B cell (primary cell): ENCODE results near the gene CHN1. TPM values are rescaled to one million over a fixed set of nuclear protein-coding genes. Genes with fewer than 3 reads are reported as not detected.

Experiments used
- ATAC-seq: fragments of 200-7000 bp; cut with Tn5 transposase; one replicate; pipeline ENCODE4 v1.10.0; 2021; ENCODE audit warnings: low read depth, mild to moderate bottlenecking, moderate number of reproducible peaks, moderate library complexity
- CTCF ChIA-PET: fragments of 350-600 bp; sonication (Branson Sonifier 250); formaldehyde crosslinking; loops from one replicate; lab custom pipeline; 2021; ENCODE audit warnings: antibody characterized with exemption, inconsistent platforms; lab: Charles Lee
- POLR2A ChIA-PET: fragments of 350-600 bp; sonication (Branson Sonifier 250); formaldehyde crosslinking; loops from one replicate; lab custom pipeline; 2021; ENCODE audit warnings: antibody characterized with exemption; lab: Charles Lee
- DNase-seq: peaks from one replicate; pipeline ENCODE4 v3.0.0; 2013
- H2AFZ ChIP-seq: 2 replicates; pipeline ENCODE4 v1.6.1; 2012; ENCODE audit warnings: mild to moderate bottlenecking, low read depth, low read length; ENCODE audit not compliant: insufficient read depth, poor library complexity, severe bottlenecking
- H3K27ac ChIP-seq, 2 donors: 1 replicate in 1 of 2; 2 replicates in 1 of 2; pipeline ENCODE4 v1.5.1; 2012 to 2013; ENCODE audit warnings: low read length in 2 of 2, mild to moderate bottlenecking in 2 of 2, moderate library complexity in 1 of 2
- H3K27me3 ChIP-seq, 4 experiments: fragments of 200-600 bp in 1 of 4; sonication (generic) in 1 of 4; replicated peaks in 1 of 4; 1 replicate in 2 of 4; 2 replicates in 2 of 4; pipeline versions ENCODE4 v1.6.1 to v1.7.0; 2013 to 2016; ENCODE audit warnings: low read length in 3 of 4, mild to moderate bottlenecking in 2 of 4, mixed read lengths in 1 of 4, moderate library complexity in 1 of 4; ENCODE audit not compliant: insufficient read depth in 4 of 4, control insufficient read depth in 3 of 4; ENCODE audit errors: control extremely low read depth in 1 of 4
- H3K36me3 ChIP-seq, 2 experiments: replicated peaks in 1 of 2; 1 replicate in 1 of 2; 2 replicates in 1 of 2; pipeline versions ENCODE4 v1.6.1 to v1.7.1; 2013; ENCODE audit warnings: low read length in 1 of 2; ENCODE audit not compliant: insufficient read depth in 2 of 2, control insufficient read depth in 1 of 2; ENCODE audit errors: control extremely low read depth in 1 of 2, extremely low read depth in 1 of 2
- H3K4me1 ChIP-seq, 2 donors: fragments of 200-600 bp in 1 of 2; sonication (generic) in 1 of 2; 1 replicate in 1 of 2; 2 replicates in 1 of 2; pipeline versions ENCODE4 v1.5.1 to v1.6.1; 2013 to 2017; ENCODE audit warnings: low read length in 2 of 2; ENCODE audit not compliant: control insufficient read depth in 2 of 2, insufficient read depth in 2 of 2
- H3K4me2 ChIP-seq: replicated peaks from 2 replicates; pipeline ENCODE3; 2012; ENCODE audit warnings: mild to moderate bottlenecking, low read depth, low read length; ENCODE audit not compliant: poor library complexity, severe bottlenecking
- H3K4me3 ChIP-seq, 5 experiments: fragments of 200-600 bp in 1 of 5; sonication (generic) in 1 of 5; 1 replicate in 3 of 5; 2 replicates in 2 of 5; pipeline versions ENCODE4 v1.5.1 to v1.7.0; 2011 to 2016; ENCODE audit warnings: low read length in 4 of 5, mild to moderate bottlenecking in 4 of 5, low read depth in 2 of 5, control low read depth in 1 of 5, moderate library complexity in 1 of 5; ENCODE audit not compliant: insufficient read depth in 1 of 5; ENCODE audit errors: control extremely low read depth in 1 of 5, extremely low read depth in 1 of 5
- H3K79me2 ChIP-seq: fragments of 200-600 bp; sonication (generic); one replicate; pipeline ENCODE4 v1.6.0; 2016; ENCODE audit warnings: low read length; ENCODE audit not compliant: control insufficient read depth, insufficient read depth
- H3K9ac ChIP-seq: fragments of 200-600 bp; sonication (generic); 2 replicates; pipeline ENCODE4 v1.6.1; 2017; ENCODE audit warnings: mild to moderate bottlenecking, low read length, moderate library complexity
- H3K9me3 ChIP-seq, 3 donors: one replicate each; pipeline versions ENCODE4 v1.6.1 to v1.7.1; 2013; ENCODE audit warnings: low read length in 2 of 3; ENCODE audit not compliant: control insufficient read depth in 2 of 3, insufficient read depth in 1 of 3; ENCODE audit errors: control extremely low read depth in 1 of 3
- H4K20me1 ChIP-seq: 2 replicates; pipeline ENCODE4 v1.6.0; 2012; ENCODE audit warnings: mild to moderate bottlenecking, low read length; ENCODE audit not compliant: insufficient read depth, control insufficient read depth, poor library complexity, severe bottlenecking
- H3K27ac Mint-ChIP-seq: one replicate; pipeline ENCODE4 v1.8.0; 2021; ENCODE audit warnings: mixed read lengths
- H3K27me3 Mint-ChIP-seq: one replicate; pipeline ENCODE4 v1.8.0; 2021; ENCODE audit warnings: mixed read lengths
- H3K4me1 Mint-ChIP-seq: one replicate; pipeline ENCODE4 v1.8.0; 2021; ENCODE audit warnings: mixed read lengths
- H3K4me3 Mint-ChIP-seq: one replicate; pipeline ENCODE4 v1.8.0; 2021; ENCODE audit warnings: mixed read lengths
- H3K9me3 Mint-ChIP-seq: one replicate; pipeline ENCODE4 v1.8.0; 2022; ENCODE audit warnings: mixed read lengths; ENCODE audit not compliant: insufficient read depth
- EZH2 ChIP-seq: IDR thresholded peaks from 2 replicates; pipeline ENCODE4 v1.6.1; 2012; ENCODE audit warnings: borderline replicate concordance, low read depth, mild to moderate bottlenecking, moderate library complexity, low read length; ENCODE audit not compliant: insufficient read depth, poor library complexity, severe bottlenecking
- WGBS: methylation state at CpG from one replicate; pipeline ENCODE4 v1.1.5; 2013; ENCODE audit warnings: missing lambda C conversion rate; ENCODE audit not compliant: insufficient coverage; 5-methylcytosine and 5-hydroxymethylcytosine counted together
- intact Hi-C: fragments of 100-400 bp; cut with micrococcal nuclease; formaldehyde crosslinking; loops from one replicate; pipeline ENCODE4 v1.10.0; 2022
- polyA plus RNA-seq: library from polyadenylated mRNA; depleted of rRNA; stranded (reverse); fragments of >200 nt; gene quantifications from 2 replicates; pipeline ENCODE4 v1.2.3, GENCODE V29; 2012
- total RNA-seq, 2 donors: library from RNA; stranded (reverse); fragments of 120-200 nt in 1 of 2; gene quantifications; 1 replicate in 1 of 2; 2 replicates in 1 of 2; pipeline versions ENCODE4 v1.2.3 to v1.2.4, GENCODE V29; 2013 to 2022
- TF ChIP-seq, protein P1 (sequence below): fragments of 200-600 bp; IDR thresholded peaks from one replicate; pipeline ENCODE4 v1.8.0; 2022; ENCODE audit warnings: antibody characterized with exemption, mild to moderate bottlenecking

The CHN1 gene
- total and polyA plus RNA-seq, 2 donors (not counting 1 experiment from before 2014, with no cell fraction given) = 0.79 to 1.4 TPM

DNA sequence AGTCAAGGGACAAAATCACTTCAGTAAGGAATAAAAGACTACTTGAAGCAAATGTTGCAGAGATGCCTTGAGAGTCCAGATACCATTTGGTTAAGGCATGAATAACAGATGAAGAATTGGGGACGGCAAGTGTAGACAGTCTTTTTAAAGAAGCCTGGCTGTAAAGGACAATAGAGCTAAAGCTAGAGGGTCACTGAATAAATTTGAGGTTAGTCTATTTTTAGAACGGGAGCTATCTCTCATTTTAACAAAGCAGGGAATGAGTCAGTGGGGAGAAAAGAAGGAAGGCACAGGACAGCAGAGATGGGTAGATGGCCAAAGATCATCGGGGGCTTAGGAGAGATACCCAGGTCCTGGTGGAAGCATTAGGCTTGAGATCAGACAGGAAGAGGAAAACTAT lies 30.6 kb upstream of the CHN1 start:
- no peak for TF ChIP-seq EZH2
- TF ChIP-seq, protein P1, sequence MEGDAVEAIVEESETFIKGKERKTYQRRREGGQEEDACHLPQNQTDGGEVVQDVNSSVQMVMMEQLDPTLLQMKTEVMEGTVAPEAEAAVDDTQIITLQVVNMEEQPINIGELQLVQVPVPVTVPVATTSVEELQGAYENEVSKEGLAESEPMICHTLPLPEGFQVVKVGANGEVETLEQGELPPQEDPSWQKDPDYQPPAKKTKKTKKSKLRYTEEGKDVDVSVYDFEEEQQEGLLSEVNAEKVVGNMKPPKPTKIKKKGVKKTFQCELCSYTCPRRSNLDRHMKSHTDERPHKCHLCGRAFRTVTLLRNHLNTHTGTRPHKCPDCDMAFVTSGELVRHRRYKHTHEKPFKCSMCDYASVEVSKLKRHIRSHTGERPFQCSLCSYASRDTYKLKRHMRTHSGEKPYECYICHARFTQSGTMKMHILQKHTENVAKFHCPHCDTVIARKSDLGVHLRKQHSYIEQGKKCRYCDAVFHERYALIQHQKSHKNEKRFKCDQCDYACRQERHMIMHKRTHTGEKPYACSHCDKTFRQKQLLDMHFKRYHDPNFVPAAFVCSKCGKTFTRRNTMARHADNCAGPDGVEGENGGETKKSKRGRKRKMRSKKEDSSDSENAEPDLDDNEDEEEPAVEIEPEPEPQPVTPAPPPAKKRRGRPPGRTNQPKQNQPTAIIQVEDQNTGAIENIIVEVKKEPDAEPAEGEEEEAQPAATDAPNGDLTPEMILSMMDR = no peak
- Histone ChIP-seq H3K27ac (no peak overlapping the region), H3K9ac (no peak overlapping the region), H3K79me2 (no peaks in the 10 kb centered on the region), H3K9me3 (no peaks in the 10 kb centered on the region), H4K20me1 (no peaks in the 10 kb centered on the region), H3K27me3 (no peaks in the 10 kb centered on the region), H3K4me1 (no peaks in the 10 kb centered on the region), H3K4me2 (no peak overlapping the region), H3K36me3 (no peaks in the 10 kb centered on the region), H3K4me3 (no peak overlapping the region), H2AFZ (no peak overlapping the region)
- H3K4me1 Mint-ChIP-seq = peaks cover 4% of the 10 kb centered on the region
- CTCF ChIA-PET = interaction anchor here (0.7 kb wide), 1 partner anchor 457 kb away, joined by 3 read pairs; no protein-coding TSS in a partner anchor
- WGBS = 100% methylated on average over 2 of the region's 3 CpGs
- H3K4me3 Mint-ChIP-seq = no peak overlapping the region
- H3K27me3 Mint-ChIP-seq = no peaks in the 10 kb centered on the region
- H3K27ac Mint-ChIP-seq = no peak overlapping the region
- intact Hi-C loops = no loop called here
- no peaks in the 10 kb centered on the region for H3K9me3 Mint-ChIP-seq
- ATAC-seq (no peak), DNase-seq (no peak)
- POLR2A ChIA-PET = no interaction called here

DNA sequence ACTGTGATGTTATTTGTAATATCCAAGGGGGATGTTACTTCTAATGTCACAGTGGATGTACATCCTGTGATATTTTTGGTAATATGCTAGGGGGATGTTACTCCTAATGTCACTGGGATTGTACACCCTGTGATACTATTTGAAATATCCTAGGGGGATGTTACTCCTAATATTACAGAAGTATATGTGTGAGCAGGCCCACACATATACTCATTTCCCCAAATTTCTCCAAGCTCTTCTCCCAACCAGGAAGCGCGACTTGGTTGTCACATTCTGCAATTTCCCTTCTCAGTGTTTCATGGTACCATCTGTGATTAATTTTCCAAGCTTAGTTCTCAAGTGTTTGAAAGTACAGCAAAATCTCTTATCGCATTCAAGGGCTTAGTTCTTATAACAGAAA lies 29.5 kb upstream of the CHN1 start:
- no peaks in the 10 kb centered on the region for H3K4me1 ChIP-seq
- intact Hi-C loops = no loop called here
- Mint-ChIP-seq H3K27me3 (no peaks in the 10 kb centered on the region), H3K4me1 (peaks cover 4% of the 10 kb centered on the region), H3K27ac (no peak overlapping the region), H3K9me3 (no peaks in the 10 kb centered on the region), H3K4me3 (no peak overlapping the region)
- H3K9me3 ChIP-seq = no peaks in the 10 kb centered on the region
- ChIA-PET POLR2A (no interaction called here), CTCF (no interaction called here)
- DNase-seq (no peak), ATAC-seq (no peak)
- no peak overlapping the region for H3K27ac ChIP-seq
- TF ChIP-seq, protein P1 = no peak
- H3K9ac ChIP-seq = no peak overlapping the region
- H3K36me3 ChIP-seq = no peaks in the 10 kb centered on the region
- H3K4me2 ChIP-seq = no peak overlapping the region
- 100% methylated on average over 1 of the region's 3 CpGs for WGBS
- H3K79me2 ChIP-seq = no peaks in the 10 kb centered on the region
- no peak overlapping the region for H2AFZ ChIP-seq
- H3K27me3 ChIP-seq = no peaks in the 10 kb centered on the region
- no peak overlapping the region for H3K4me3 ChIP-seq
- no peaks in the 10 kb centered on the region for H4K20me1 ChIP-seq
